GM21367 (cell line): ENCODE results near the gene EZH1.
A peak's percentile ranks its signal among the peaks of the same experiment; 100 is the strongest.

ENCODE experiments used
- ATAC-seq: cut with Tn5 transposase; IDR thresholded peaks from one replicate; pipeline ENCODE4 v1.9.1; 2021; ENCODE audit not compliant: unreplicated experiment

Gene EZH1

GRCh38 chr17:42684929-42685556, 59.8 kb downstream of the EZH1 start:
- no peak for ATAC-seq

- ATAC-seq, result no peak
Measured at GRCh38 chr17:42683407-42684034, 61.3 kb downstream of the EZH1 start.

GRCh38 chr17:42682722-42683403, 62.0 kb downstream of the EZH1 start:
- ATAC-seq, result no peak

GRCh38 chr17:42681976-42682721, 62.7 kb downstream of the EZH1 start, which contains the start of gene CNTNAP1:
CNTNAP1 (plus strand) TSS chr17:42682531; CDS start chr17:42682830, 299 bp downstream.
- ATAC-seq, result no peak

- no peak for ATAC-seq
Measured at GRCh38 chr17:42680331-42680808, 64.5 kb downstream of the EZH1 start.

- no peak for ATAC-seq
Measured at GRCh38 chr17:42679492-42680330, 65.1 kb downstream of the EZH1 start.

GRCh38 chr17:42678951-42679491, 65.8 kb downstream of the EZH1 start:
- no peak for ATAC-seq

- ATAC-seq, result peak; percentile 28
Measured at GRCh38 chr17:42677921-42678781, 66.7 kb downstream of the EZH1 start.

GRCh38 chr17:42677012-42677857, 67.6 kb downstream of the EZH1 start:
- peak; percentile 45 for ATAC-seq

- ATAC-seq, result no peak
Measured at GRCh38 chr17:42676424-42677011, 68.3 kb downstream of the EZH1 start, which contains the start of gene PLEKHH3. PLEKHH3 (minus strand) TSS chr17:42676994; CDS start chr17:42676563, 431 bp downstream.

GRCh38 chr17:42675965-42676423, 68.8 kb downstream of the EZH1 start:
- ATAC-seq, result no peak

- no peak for ATAC-seq
Measured at GRCh38 chr17:42675348-42675964, 69.4 kb downstream of the EZH1 start.

GRCh38 chr17:42674755-42675347, 70.0 kb downstream of the EZH1 start:
- ATAC-seq, result no peak

GRCh38 chr17:42673885-42674754, 70.7 kb downstream of the EZH1 start:
- no peak for ATAC-seq

- ATAC-seq, result no peak
Measured at GRCh38 chr17:42673266-42673884, 71.5 kb downstream of the EZH1 start.
